HG03095 (cell line): Measurements from ENCODE around the gene AGPS.
"Not testable (repeated sequence)": the region's sequence is repeated elsewhere in the genome, so short reads cannot be mapped to it uniquely, and the experiment has no call there.

Experiments used
- ATAC-seq: cut with Tn5 transposase; IDR thresholded peaks from one replicate; pipeline ENCODE4 v1.9.1; 2021; ENCODE audit warnings: moderate library complexity; ENCODE audit not compliant: unreplicated experiment

The AGPS gene

DNA sequence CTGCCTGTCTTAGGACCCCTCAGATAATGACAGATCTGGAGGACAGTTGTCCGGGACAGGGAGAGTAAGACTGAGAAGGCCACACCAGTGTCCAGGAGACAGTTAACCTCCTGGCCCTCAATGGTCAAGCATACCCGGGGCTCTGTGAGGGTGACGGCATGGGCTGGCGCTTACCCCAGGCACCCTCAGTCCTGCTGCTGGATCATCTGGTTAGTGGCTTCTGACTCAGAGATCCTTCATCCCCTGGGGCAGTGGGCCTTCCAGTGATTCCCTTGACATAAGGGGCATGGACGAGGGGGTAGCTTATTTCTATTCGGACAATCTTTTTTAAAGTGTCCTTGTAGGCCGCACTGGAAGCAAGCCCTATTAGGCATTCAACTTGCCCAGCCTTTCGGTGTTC lies 18.1 kb downstream of the AGPS start:
- not testable (repeated sequence) for ATAC-seq

DNA sequence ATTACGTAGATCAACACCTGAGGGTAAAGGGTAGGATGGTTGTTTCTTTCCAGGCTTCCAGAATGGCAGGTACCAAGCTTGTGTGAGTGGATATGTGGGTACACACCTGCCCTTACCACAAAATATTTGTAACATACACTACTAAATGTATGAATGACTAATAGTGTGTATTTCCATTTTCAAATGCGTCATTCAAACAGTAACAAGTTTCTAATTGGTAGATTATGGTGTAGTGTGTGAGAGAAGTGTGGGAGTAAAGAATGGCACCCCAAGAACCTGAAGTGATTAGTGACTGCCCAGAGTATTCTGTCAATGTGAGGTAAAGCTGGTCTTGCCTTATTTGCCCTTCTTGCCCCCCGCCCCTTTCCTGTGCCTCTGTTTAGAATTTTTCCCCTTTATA lies 21.1 kb downstream of the AGPS start:
- ATAC-seq, result no peak

DNA sequence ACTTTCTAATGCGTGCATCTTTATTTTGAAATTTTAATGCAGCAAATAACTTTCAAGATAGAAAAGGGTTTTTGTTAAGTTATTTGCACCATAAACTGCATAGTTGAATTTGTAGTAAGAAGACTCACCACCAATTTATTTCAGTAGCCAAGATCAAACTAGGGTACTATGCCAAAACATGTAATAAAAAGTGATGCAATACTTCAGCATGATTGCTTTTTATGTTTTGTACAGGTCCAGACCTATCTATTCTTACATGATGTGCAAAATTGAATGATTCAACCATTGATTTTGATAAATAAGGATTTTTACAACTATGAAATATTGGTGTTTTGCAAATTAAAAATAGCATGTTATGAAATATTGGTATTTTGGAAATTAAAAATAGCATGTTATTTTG lies 26.7 kb downstream of the AGPS start:
- ATAC-seq, result no peak

DNA sequence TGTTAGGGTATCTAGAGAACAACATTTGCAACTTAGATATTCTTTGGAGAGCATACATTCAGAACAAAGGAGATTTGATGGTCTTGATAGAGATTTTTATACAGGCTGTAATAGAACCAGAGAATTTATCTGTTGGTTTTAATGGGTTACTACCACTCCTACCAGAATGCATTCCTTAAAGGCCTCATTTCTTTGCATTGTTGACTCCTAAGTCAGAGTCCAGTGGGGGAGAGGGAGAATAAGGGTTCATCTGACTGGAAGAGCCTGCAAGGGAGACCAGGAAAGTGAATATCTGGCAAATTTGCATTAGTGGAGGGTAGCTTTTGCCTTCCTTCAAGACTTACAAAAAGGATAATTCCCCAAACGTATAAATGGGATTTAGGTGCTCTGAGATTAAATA lies 29.7 kb downstream of the AGPS start:
- no peak for ATAC-seq

DNA sequence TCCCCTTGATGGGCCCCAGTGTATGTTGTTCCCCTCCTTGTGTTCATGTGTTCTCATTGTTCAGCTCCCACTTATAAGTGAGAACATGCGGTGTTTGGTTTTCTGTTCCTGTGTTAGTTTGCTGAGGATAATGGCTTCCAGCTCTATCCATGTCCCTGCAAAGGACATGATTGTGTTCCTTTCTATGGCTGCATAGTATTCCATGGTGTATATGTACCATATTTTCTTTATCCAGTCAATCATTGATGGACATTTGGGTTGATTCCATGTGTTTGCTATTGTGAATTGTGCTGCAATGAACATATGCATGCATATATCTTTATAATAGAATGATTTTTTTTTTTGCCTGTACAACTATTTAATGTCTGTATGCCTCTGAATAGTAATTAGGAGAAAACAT lies 31.5 kb downstream of the AGPS start:
- not testable (repeated sequence) for ATAC-seq

DNA sequence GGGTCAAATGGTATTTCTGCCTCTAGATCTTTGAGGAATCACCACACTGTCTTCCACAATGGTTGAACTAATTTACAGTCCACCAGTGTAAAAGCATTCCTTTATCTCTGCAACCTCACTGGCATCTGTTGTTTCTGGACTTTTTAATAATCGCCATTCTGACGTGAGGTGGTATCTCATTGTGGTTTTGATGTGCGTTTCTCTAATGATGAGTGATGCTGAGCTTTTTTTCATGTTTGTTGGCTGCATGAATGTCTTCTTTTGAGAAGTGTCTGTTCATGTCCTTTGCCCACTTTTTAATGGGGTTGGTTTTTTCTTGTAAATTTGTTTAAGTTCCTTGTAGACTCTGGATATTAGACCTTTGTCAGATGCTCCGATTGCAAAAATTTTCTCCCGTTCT lies 32.0 kb downstream of the AGPS start:
- not testable (repeated sequence) for ATAC-seq

DNA sequence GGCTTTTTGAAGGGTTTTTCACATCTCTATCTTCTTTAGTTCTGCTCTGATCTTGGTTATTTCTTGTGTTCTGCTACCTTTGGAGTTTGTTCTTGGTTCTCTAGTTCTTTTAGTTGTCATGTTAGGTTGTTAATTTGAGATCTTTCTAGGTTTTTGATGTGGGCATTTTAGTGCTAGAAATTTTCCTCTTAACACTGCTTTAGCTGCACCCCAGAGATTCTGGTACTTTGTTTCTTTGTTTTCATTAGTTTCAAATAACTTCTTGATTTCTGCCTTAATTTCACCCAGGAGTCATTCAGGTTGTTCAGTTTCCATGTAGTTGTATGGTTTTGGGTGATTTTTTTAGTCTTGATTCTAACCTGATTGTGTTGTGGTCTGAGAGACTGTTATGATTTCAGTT lies 34.7 kb downstream of the AGPS start:
- no peak for ATAC-seq

DNA sequence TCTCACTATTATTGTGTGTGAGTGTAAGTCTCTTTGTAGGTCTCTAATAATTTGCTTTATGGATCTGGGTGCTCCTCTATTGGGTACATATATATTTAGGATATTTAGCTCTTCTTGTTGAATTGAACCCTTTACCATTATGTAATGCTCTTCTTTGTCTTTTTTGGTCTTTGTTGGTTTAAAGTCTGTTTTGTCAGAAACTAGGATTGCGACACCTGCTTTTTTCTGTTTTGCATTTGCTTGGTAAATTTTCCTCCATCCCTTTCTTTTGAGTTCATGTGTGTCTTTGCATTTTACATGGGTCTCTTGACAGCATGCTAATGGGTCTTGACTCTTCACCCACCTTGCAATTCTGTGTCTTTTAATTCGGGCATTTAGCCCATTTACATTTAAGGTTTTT lies 35.4 kb downstream of the AGPS start:
- ATAC-seq, result not testable (repeated sequence)

DNA sequence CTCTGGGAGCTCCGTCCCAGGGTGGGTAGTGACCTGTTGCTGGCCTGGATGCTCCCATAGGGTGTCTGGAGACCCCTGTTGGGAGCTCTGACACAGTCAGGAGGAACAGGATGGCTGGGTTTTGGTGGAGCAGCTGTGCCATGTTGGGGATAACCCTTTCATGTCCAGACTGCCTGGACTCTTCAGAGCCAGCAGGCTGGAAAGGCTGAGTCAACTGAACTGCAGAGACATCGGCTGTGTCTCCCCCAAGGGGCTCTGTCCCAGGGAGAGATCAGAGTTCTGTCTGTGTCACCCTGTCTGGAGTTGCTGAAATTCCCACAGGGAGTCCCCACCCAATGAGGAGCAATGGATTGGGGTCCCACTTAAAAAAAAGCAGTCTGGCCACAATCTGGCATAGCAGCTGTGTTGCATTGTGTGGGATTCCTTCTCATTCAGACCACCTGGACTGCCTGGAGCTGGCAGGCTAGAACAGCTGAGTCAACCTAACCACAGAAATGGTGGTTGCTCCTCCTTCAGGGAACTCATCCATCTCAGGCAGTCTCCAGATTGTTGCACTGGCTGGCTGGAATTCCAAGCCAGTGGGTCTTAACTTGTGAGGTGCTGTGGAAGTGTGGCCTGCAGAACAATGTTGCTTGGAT lies 37.2 kb downstream of the AGPS start:
- ATAC-seq, result no peak

DNA sequence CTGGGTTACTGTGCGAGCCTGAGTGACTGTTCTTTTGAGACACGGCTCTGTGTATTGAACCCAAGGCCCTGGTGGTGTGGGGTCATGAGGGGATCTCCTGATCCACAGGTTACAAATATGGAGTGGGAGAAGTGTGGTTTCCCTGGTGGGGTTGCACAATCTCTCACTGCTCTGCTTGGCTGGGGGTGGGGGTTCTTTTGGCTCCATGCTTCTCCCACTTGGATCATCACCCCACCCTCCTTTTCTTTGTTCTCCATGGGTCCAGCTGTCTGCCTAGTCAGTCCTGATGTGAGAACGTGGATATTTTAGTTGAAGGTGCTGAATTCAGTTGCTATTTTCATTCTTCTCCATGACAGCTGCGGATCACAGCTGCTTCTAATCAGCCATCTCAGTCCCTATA lies 37.8 kb downstream of the AGPS start:
- no peak for ATAC-seq

DNA sequence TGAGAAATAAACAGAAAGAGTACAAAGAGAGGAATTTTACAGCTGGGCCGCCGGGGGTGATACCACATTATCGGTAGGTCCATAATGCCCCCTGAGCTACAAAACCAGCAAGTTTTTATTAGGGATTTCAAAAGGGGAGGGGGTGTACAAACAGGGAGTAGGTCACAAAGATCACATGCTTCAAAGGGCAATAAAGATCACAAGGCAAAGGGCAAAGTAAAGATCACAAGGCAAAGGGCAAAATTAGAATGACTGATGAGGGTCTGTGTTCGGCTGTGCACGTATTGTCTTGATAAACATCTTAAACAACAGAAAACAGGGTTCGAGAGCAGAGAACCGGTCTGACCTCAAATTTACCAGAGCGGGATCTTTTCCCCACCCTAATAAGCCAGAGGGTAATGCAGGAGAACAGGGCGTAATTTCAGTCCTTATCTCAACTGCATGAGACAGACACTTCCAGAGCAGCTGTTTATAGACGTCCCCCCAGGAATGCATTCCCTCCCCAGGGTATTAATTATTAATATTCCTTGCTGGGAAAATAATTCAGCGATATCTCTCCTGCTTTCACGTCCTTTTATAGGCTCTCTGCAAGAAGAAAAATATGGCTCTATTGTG lies 38.6 kb downstream of the AGPS start:
- ATAC-seq, result not testable (repeated sequence)

DNA sequence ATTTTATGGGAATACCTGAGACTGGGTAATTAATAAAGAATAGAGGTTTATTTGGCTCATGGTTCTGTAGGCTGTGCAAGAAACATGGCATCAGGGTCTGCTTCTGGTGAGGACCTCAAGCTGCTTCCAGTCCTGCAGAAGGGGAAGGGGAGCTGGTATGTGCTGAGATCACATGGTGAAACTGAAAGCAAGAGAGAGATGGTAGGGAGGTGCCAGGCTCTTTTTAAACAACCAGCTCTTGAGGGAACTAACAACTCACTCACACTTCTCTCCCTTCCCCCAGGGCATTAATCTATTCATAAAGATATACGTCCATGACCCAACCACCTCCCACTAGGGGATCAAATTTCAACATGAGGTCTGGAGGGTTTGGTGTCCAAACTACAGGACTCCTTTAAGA lies 40.1 kb downstream of the AGPS start:
- ATAC-seq, result no peak

DNA sequence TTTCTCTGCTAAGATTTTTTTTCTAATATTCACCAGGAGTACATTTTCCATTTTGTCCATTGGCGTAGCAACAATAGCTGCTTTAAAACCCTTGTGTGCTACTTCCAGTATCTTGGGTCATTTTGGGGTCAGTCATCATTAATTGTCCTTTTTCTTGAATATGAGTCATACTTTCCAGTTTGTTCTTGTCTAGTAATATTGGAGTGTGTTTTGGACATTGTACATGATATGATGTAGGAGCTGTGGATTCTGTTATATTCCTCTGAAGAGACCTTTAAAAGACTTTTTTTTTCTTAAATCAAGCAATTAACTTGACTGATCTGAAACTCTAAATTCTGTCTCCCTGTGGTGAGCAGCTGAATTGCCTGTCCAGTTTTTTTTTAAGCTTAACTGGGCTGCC lies 40.8 kb downstream of the AGPS start:
- ATAC-seq, result no peak

DNA sequence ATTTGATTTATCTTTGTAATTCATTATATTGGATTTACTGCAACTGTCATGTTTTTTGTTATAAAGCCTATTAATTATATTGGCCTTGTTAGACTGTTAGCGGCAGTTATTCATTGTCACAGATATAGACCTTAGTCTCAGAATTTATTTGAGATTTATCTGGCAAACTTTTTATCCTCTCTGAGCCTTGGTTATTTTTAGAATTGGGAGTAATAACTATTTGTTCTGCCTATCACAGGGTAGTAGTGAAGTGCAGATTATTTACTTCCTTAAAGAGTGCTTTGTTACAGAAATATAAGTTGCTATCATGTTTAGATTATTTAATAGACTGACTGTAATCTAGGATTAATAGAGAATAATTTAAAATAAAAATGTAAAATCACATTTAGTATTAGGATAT lies 41.9 kb downstream of the AGPS start:
- no peak for ATAC-seq

DNA sequence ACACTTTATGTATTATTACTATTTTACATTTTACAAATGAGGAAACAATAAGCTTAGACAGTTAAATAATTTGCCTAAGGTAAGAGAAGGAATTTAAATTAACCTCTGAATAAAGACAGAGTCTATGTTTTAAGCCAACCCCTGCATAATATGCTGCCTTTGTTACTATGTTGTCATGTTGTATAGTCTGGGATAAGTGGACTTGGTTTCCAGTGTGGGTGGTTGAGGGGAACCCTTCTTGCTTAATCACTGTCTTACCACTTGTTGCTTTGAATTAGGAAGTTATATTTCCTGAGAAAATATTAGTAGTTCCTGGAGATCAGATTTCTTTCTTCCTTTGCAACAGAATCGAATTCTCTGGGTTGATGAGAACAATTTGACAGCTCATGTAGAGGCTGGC lies 52.6 kb downstream of the AGPS start:
- ATAC-seq, result no peak

DNA sequence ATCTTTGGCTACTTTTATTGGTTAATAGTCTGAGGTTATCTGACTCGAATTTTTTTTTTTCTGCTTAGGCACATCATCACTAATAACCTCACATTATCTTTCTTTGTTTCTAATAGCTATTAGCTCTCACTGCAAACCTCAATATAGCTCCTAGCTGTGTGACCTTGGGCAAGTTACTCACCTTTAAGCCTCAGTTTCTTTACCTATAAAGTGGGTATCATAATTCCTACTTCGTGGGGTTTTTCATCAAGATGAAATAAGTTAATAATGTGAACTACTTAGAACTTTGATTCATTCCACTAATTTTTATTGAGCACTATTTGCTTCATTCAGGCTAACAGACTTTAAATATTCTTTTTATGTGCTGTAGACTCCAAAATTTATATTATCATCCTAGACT lies 55.5 kb downstream of the AGPS start:
- no peak for ATAC-seq

DNA sequence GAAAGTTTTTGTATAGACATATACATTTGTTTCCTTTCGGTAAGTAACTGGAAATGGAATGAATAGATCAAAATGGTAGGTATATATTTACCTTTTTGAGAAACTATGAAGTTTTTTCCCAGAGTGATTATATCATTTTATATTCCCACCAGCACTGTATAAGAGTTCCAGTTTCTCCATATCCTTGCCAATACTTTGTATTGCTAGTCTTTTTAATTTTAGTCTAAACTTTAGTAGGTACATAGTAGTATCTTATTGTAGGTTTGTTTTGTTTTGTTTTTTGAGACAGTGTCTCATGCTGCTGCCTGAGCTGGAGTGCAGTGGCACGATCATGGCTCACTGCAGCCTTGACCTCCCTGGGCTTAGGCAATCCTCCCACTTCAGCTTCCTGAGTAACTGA lies 56.6 kb downstream of the AGPS start:
- no peak for ATAC-seq

DNA sequence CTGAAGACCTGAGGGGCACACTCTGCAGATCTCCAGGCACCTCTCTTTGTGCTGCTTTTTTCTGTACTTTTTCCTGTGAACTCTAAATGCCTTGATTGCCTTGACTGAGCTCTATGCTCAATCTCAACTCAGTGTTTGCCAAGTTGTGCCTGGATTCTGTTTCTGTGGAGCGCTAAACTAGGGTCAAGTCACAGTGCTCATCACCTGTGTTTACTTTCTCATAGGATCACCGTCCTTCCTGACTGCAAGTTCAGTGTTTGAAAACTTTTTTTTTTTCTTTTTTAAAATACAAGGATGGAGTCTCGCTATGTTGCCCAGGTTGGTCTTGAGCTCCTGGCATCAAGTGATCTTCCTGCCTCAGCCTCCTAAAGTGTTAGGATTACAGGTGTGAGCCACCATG lies 62.6 kb downstream of the AGPS start:
- ATAC-seq, result no peak

DNA sequence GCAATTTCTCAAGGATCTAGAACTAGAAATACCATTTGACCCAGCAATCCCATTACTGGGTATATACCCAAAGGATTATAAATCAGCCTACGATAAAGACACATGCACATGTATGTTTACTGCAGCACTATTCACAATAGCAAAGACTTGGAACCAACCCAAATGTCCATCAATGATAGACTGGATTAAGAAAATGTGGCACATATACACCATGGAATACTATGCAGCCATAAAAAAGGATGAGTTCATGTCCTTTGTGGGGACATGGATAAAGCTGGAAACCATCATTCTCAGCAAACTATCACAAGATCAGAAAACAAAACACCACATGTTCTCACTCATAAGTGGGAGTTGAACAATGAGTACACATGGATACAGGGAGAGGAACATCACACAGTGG lies 67.2 kb downstream of the AGPS start:
- ATAC-seq, result not testable (repeated sequence)

DNA sequence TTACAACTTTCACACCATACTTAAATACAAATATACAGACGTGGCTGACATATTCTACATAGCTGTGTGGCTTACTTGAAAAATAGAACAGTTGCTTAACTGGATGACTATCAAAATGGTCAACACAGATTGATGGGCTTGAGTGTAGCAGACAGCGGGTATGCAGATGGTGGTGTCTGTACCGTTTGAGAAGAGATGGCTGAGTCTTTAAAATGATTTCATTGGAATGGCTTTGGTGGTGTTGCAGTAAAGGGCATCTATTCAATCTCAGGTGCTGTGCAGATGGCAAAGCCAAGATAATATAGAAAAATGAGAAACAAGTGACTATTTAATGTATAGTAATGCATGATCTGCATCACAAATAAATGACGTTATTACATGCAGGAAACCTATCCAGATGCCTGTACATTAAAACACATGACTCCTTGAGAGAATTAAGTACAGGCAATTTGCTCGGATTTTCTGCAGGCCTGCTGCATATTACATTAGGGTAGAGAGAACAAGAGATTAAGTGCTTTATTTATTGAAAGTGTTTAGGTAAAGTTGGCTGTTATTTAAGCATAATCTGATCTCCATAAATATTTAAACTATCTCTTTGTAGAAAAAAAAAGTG lies 68.5 kb downstream of the AGPS start:
- ATAC-seq, result no peak

DNA sequence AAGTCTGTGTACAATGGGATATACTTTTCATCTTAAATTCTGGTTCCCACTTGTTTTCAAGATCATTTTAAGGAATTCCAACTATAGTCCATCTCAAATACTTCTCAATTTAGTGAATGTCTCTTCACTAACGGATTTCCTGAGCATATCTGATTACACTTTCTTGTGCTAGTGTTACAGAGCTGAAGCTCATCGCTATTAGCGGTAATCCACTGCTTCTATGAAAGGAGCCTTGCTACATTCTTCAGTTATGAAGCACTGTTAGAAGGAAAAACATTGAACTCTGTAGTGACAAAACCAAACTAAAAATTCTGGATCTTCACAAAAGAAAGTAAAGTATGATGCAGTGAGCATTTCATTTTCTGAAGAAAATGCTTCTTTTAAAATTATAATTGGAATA lies 72.0 kb downstream of the AGPS start:
- ATAC-seq, result no peak

DNA sequence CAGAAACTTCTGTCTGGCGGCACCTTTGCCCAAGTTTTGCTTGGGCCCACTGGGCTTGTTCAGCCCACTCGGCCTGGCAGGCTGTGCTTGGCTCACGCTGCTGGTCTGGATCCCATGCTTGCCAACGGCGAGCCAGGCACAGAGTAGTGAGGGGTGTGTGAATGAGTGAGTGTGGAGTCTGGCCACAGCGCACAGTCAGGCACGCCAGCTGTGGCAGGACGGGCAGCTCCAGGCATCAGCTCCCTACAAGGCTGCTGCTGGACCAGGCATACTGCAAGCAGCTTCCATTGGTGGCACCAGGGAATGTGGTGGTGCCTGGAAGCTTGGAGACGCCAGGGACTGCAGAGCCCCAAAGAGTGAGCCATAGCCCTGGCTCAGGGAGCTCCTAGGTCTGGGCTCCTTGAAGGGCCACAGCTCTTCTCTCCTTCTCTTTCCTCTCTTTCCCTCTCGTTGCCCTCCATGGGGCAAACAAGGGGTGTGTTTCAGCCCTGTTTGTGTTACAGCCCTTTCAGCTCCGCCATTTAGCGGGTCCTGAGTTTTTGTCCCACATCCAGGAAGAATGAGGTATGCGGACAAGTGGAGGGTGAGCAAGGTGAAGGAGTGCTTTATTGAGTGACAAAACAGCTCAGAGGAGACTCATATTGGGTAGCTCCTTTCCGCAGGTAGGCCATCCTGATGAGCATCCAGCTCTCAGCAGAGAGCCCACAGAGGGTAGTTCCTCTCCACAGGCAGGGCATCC lies 73.0 kb downstream of the AGPS start:
- no peak for ATAC-seq
